ENCODE measurements around the gene PACS1. TPM values are rescaled to one million over a fixed set of nuclear protein-coding genes. Genes with fewer than 3 reads are reported as not detected.

PACS1 gene
- total RNA-seq, 6 experiments from 2014 or later = 5.8 to 23.7 (median 12.5) TPM

DNA sequence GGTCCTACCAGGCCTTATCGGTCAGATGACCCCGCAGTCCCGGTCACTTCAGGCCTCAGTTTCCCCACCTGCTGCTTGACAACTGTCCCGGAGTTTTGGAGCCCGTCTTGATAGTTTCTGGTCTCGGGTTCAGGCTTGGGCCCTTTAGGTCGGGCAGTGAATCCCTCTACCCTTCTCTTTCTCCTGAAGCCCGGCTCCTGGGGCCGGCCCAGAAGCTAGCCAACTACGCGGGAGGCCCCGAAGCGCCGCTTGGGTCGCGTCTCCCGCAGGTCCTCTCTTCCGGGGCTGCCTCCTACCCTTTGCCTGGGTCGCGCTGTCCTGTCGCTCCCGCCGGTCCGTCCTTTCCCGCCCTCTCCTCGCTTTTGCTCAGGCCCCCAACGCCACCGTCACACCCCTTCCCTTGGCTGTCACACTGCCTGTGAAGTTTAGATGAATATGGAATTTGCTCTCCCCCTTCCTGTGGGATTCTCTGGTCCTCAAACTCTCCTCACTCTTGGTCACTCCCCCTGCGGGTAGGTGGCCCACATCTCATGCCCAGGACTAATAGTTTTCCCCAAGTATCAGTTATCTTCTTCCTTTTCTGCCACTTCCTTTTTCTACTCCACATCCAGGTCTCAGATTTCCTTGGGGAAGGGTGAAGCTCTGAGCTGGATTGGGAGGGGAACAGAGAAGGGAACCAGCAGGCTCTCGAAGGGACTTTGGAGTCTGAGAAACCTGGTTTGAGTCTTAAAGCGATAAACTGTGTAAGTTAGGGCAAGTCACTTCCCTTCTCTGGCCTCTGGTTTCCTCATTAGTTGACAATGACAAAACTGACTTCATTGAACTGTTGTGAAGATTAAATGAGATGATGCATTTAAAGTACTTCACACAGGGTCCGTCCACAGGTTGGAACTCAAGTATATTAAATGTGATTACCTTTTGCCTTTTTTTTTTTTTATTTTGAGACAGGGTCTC, 199.2 kb downstream of the PACS1 start:
- WGBS (ENCODE audit: insufficient coverage, low coverage, low lambda C conversion rate, missing lambda C conversion rate) = 3% methylated on average over 22 of the region's 32 CpGs
- Histone ChIP-seq H3K4me3 (peak overlapping the region; percentile 81 to 97 (median 90)), H3K27ac (peak overlapping the region; percentile 86 to 96 (median 91)), H3K4me1 (peaks cover 0 to 8% (median 2%) of the 10 kb centered on the region in 4 donors), H3K36me3 (peaks cover 6 to 26% (median 21%) of the 10 kb centered on the region in 4 donors), H3K27me3 (no peaks in the 10 kb centered on the region), H3K9me3 (no peaks in the 10 kb centered on the region)
- ATAC-seq (no peak), DNase-seq (no peak)
- TF ChIP-seq, protein P1, sequence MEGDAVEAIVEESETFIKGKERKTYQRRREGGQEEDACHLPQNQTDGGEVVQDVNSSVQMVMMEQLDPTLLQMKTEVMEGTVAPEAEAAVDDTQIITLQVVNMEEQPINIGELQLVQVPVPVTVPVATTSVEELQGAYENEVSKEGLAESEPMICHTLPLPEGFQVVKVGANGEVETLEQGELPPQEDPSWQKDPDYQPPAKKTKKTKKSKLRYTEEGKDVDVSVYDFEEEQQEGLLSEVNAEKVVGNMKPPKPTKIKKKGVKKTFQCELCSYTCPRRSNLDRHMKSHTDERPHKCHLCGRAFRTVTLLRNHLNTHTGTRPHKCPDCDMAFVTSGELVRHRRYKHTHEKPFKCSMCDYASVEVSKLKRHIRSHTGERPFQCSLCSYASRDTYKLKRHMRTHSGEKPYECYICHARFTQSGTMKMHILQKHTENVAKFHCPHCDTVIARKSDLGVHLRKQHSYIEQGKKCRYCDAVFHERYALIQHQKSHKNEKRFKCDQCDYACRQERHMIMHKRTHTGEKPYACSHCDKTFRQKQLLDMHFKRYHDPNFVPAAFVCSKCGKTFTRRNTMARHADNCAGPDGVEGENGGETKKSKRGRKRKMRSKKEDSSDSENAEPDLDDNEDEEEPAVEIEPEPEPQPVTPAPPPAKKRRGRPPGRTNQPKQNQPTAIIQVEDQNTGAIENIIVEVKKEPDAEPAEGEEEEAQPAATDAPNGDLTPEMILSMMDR (IDR thresholded peaks at IDR 0.05) = no peak
- TF ChIP-seq POLR2A (IDR thresholded peaks at IDR 0.05) = no peak
- intact Hi-C loops (cut with DNase I) = no loop called here

DNA sequence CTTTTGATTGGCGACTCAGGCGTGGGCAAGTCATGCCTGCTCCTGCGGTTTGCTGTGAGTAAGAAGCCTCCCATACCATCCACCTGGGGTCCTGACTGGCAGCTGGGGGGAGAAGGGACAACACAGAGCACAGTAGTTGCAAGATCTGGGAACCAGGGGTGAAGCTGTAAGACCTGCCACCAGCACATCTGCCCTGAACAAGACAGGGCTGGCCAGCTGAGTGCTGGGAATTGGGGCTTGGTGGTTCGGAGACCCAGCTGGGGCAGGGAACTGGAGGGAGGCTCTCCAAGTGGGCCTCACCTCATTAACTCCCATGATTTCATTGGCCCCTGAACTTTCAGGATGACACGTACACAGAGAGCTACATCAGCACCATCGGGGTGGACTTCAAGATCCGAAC, 201.7 kb downstream of the PACS1 start:
- Histone ChIP-seq H3K36me3 (peaks cover 8 to 42% (median 25%) of the 10 kb centered on the region in 4 donors), H3K4me3 (no peak overlapping the region), H3K27me3 (no peaks in the 10 kb centered on the region), H3K4me1 (peaks cover 0 to 8% (median 2%) of the 10 kb centered on the region in 4 donors), H3K9me3 (no peaks in the 10 kb centered on the region), H3K27ac (no peak overlapping the region)
- ATAC-seq (no peak), DNase-seq (no peak)
- intact Hi-C loops (cut with DNase I) = no loop called here
- TF ChIP-seq, protein P1 (IDR thresholded peaks at IDR 0.05) = no peak
- TF ChIP-seq POLR2A (IDR thresholded peaks at IDR 0.05) = no peak
- WGBS (ENCODE audit: insufficient coverage, low coverage, low lambda C conversion rate, missing lambda C conversion rate) = 83% methylated on average over 2 of the region's 7 CpGs

DNA sequence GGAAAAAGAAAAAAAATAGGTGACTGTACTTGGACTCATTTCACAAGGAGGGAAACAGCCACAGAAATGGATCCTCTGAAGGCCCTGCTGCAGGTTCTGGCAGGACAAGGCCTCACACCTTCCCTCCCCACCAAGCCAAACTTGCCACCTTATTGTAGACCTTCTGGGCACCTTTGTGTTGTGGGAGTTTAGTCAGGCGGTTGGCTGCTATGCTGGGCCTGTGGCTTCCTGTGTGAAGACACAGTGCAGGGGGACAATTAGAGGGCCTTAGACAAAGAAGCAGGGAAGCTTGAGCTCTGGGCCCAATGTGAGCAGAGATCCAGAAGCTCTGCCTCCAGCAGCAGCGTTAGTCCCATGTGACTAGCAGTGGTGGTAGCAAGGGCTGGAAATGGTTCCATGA, 202.5 kb downstream of the PACS1 start:
- TF ChIP-seq, protein P1 (IDR thresholded peaks at IDR 0.05) = no peak
- TF ChIP-seq POLR2A (IDR thresholded peaks at IDR 0.05) = no peak
- no peaks in the 10 kb centered on the region for H3K27me3 ChIP-seq
- 100% methylated on average over 2 of the region's 2 CpGs for WGBS (ENCODE audit: insufficient coverage, low coverage, low lambda C conversion rate, missing lambda C conversion rate)
- peaks cover 8 to 42% (median 25%) of the 10 kb centered on the region in 4 donors for H3K36me3 ChIP-seq
- no peaks in the 10 kb centered on the region for H3K9me3 ChIP-seq
- intact Hi-C loops (cut with DNase I) = no loop called here
- no peak overlapping the region for H3K4me3 ChIP-seq
- no peak for ATAC-seq
- peaks cover 0 to 12% (median 0%) of the 10 kb centered on the region in 4 donors for H3K4me1 ChIP-seq
- no peak overlapping the region for H3K27ac ChIP-seq
- DNase-seq = no peak

DNA sequence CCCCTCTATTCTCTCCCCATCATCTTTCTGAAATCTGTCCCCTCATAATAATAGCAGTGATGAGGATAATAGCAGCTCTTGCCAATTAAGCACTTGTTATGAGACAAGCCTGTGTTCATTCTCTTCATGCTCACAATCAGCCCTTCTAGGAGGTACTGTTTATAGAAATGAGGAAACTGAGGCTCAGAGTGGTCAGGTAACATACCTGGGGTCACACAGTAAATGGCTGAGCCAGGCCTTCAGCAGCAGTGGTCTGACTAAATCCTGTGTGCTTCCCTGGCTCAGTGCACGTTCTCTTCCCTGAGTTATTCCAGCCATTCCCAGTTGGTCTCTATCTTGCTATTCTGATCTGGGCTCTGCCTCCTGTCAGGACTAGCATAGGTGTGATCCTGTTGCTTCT, 204.1 kb downstream of the PACS1 start:
- TF ChIP-seq, protein P1 (IDR thresholded peaks at IDR 0.05) = no peak
- no peak for TF ChIP-seq POLR2A (IDR thresholded peaks at IDR 0.05)
- H3K36me3 ChIP-seq = peaks cover 8 to 42% (median 25%) of the 10 kb centered on the region in 4 donors
- H3K4me1 ChIP-seq = peaks cover 0 to 13% (median 0%) of the 10 kb centered on the region in 4 donors
- no CpG with 5 or more reads among the region's 1 CpG for WGBS (ENCODE audit: insufficient coverage, low coverage, low lambda C conversion rate, missing lambda C conversion rate)
- no peaks in the 10 kb centered on the region for H3K9me3 ChIP-seq
- DNase-seq = no peak
- intact Hi-C loops (cut with DNase I) = no loop called here
- H3K27me3 ChIP-seq = no peaks in the 10 kb centered on the region
- no peak overlapping the region for H3K4me3 ChIP-seq
- no peak for ATAC-seq
- H3K27ac ChIP-seq = no peak overlapping the region

All from right lobe of liver (tissue), 6 donors.